Measurements from ENCODE around the gene AFF3. TPM values are rescaled to one million over a fixed set of nuclear protein-coding genes. Genes with fewer than 3 reads are reported as not detected.

Gene AFF3
- total and polyA plus RNA-seq, 2 of the 8 experiments (the other 6 are each of a cell fraction or from before 2014, with no cell fraction given) = 0.27 to 3.0 TPM

DNA sequence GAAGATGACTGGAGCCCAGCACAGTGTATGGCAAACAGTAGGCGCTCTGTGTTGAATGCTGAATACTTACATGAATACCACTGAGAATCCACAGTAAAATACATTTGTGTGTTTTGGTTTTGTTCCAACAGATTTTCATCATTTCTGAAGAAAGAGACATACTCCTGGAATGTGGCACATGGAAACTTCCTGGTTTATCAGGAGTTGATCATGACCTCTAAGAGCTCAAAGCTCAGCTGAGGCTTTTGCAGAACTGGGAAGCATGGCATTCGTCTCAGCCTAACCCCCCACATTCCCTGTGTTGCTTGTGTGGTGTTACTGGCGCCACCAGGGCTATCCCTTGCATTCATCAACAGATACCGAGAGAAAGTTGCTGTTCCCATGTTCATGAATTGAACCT is 335.6 kb downstream of the AFF3 start (continued):
- TF ChIP-seq SUZ12 (IDR thresholded peaks at IDR 0.05; ENCODE audit: low read length) (no peak), SAP30 (IDR thresholded peaks at IDR 0.05; ENCODE audit: insufficient read depth, insufficient replicate concordance, low read length) (no peak), TEAD4 (IDR thresholded peaks at IDR 0.05; ENCODE audit: low read depth, low read length) (no peak), KDM1A (IDR thresholded peaks at IDR 0.05; ENCODE audit: borderline replicate concordance, low read length) (no peak), KDM5A (IDR thresholded peaks at IDR 0.05; ENCODE audit: low read length) (no peak), SIX5 (IDR thresholded peaks at IDR 0.05; ENCODE audit: low read depth, low read length) (no peak), FOSL1 (IDR thresholded peaks at IDR 0.05; ENCODE audit: insufficient read depth, low read depth, low read length) (no peak)
- TF ChIP-seq, protein P1, sequence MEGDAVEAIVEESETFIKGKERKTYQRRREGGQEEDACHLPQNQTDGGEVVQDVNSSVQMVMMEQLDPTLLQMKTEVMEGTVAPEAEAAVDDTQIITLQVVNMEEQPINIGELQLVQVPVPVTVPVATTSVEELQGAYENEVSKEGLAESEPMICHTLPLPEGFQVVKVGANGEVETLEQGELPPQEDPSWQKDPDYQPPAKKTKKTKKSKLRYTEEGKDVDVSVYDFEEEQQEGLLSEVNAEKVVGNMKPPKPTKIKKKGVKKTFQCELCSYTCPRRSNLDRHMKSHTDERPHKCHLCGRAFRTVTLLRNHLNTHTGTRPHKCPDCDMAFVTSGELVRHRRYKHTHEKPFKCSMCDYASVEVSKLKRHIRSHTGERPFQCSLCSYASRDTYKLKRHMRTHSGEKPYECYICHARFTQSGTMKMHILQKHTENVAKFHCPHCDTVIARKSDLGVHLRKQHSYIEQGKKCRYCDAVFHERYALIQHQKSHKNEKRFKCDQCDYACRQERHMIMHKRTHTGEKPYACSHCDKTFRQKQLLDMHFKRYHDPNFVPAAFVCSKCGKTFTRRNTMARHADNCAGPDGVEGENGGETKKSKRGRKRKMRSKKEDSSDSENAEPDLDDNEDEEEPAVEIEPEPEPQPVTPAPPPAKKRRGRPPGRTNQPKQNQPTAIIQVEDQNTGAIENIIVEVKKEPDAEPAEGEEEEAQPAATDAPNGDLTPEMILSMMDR (IDR thresholded peaks at IDR 0.05; ENCODE audit: control extremely low read depth in 1 of 3, insufficient read depth in 1 of 3, low read depth in 1 of 3, low read length in 3 of 3) = no peak
